Natural killer cell (primary cell): ENCODE data around the gene WBP2. TPM values are rescaled to one million over a fixed set of nuclear protein-coding genes. Genes with fewer than 3 reads are reported as not detected.
A peak's percentile ranks its signal among the peaks of the same experiment; 100 is the strongest.

Experiments used
- ATAC-seq, 3 donors: fragments of 150-1000 bp in 2 of 3; fragments of 200-7000 bp in 1 of 3; cut with Tn5 transposase; 1 replicate in 1 of 3; 2 replicates in 2 of 3; pipeline ENCODE4 v1.10.0; 2021; ENCODE audit warnings: mild to moderate bottlenecking in 2 of 3, moderate library complexity in 2 of 3
- DNase-seq, 2 donors: peaks; one replicate each; pipeline versions ENCODE4 v3.0.0 to v3.0.0-alpha.2; 2013 to 2021; ENCODE audit warnings: mixed read lengths in 1 of 2
- H3K27ac ChIP-seq: one replicate; pipeline ENCODE4 v1.5.1; 2013; ENCODE audit warnings: mild to moderate bottlenecking, low read length
- H3K27me3 ChIP-seq: one replicate; pipeline ENCODE4 v1.6.1; 2013; ENCODE audit warnings: low read length; ENCODE audit not compliant: control insufficient read depth, insufficient read depth
- H3K36me3 ChIP-seq: one replicate; pipeline ENCODE4 v1.6.1; 2013; ENCODE audit warnings: low read length; ENCODE audit not compliant: control insufficient read depth, insufficient read depth
- H3K4me1 ChIP-seq: one replicate; pipeline ENCODE4 v1.6.1; 2013; ENCODE audit warnings: low read length; ENCODE audit not compliant: control insufficient read depth, insufficient read depth
- H3K4me3 ChIP-seq: one replicate; pipeline ENCODE4 v1.5.1; 2013; ENCODE audit warnings: low read length
- H3K9me3 ChIP-seq: one replicate; pipeline ENCODE4 v1.6.1; 2013; ENCODE audit warnings: low read length; ENCODE audit not compliant: control insufficient read depth, insufficient read depth
- H3K27ac Mint-ChIP-seq, 2 donors: one replicate each; pipeline ENCODE4 v1.8.0; 2022; ENCODE audit warnings: mild to moderate bottlenecking in 2 of 2, mixed read lengths in 2 of 2, moderate library complexity in 1 of 2
- H3K27me3 Mint-ChIP-seq, 2 donors: one replicate each; pipeline ENCODE4 v1.8.0; 2022; ENCODE audit warnings: low read depth in 2 of 2, mixed read lengths in 2 of 2
- H3K36me3 Mint-ChIP-seq: one replicate; pipeline ENCODE4 v1.8.0; 2022; ENCODE audit warnings: mixed read lengths
- H3K4me1 Mint-ChIP-seq, 2 donors: one replicate each; pipeline ENCODE4 v1.8.0; 2022; ENCODE audit warnings: mixed read lengths in 2 of 2
- H3K4me3 Mint-ChIP-seq: one replicate; pipeline ENCODE4 v1.8.0; 2022; ENCODE audit warnings: mild to moderate bottlenecking, moderate library complexity, mixed read lengths
- H3K9me3 Mint-ChIP-seq, 2 donors: one replicate each; pipeline ENCODE4 v1.8.0; 2022; ENCODE audit warnings: mixed read lengths in 2 of 2
- CTCF ChIP-seq: fragments of 200-600 bp; IDR thresholded peaks from one replicate; pipeline ENCODE4 v1.8.0; 2022; ENCODE audit warnings: antibody characterized with exemption
- WGBS: methylation state at CpG from one replicate; pipeline ENCODE4 v1.1.7; 2013; ENCODE audit warnings: missing lambda C conversion rate; ENCODE audit not compliant: insufficient coverage; 5-methylcytosine and 5-hydroxymethylcytosine counted together
- intact Hi-C: fragments of 100-400 bp; cut with micrococcal nuclease; formaldehyde crosslinking; loops from one replicate; pipeline ENCODE4 v1.14.2; 2022
- total RNA-seq, 4 donors: library from RNA; stranded (reverse); fragments of 120-200 nt in 1 of 4; gene quantifications; one replicate each; pipeline versions ENCODE4 v1.2.3 to v1.2.4, GENCODE V29; 2013 to 2022

WBP2 gene
- total RNA-seq, 3 donors from 2014 or later (not counting 1 experiment from before 2014, with no cell fraction given), result 81.1 to 106 (median 95.2) TPM

- H3K36me3 Mint-ChIP-seq, result no peaks in the 10 kb centered on the region
- peak overlapping the region in 1 of 2 donors; percentile 83 for H3K27ac Mint-ChIP-seq
- no peaks in the 10 kb centered on the region for H3K36me3 ChIP-seq
- ATAC-seq (peak; percentile 18 to 26 (median 21)), DNase-seq (peak in 1 of 2 donors; percentile 81)
- peaks cover 0 to 18% of the 10 kb centered on the region in 2 donors for H3K27me3 Mint-ChIP-seq
- H3K4me3 Mint-ChIP-seq, result peak overlapping the region; percentile 87
- H3K9me3 ChIP-seq, result no peaks in the 10 kb centered on the region
- H3K9me3 Mint-ChIP-seq, result no peaks in the 10 kb centered on the region
- H3K27ac ChIP-seq, result peak overlapping the region; percentile 58
- H3K4me1 Mint-ChIP-seq, result peaks cover 18 to 22% of the 10 kb centered on the region in 2 donors
- H3K4me1 ChIP-seq, result peaks cover 42% of the 10 kb centered on the region
- intact Hi-C loops, result no loop called here
- H3K4me3 ChIP-seq, result peak overlapping the region; percentile 46
- no peak for TF ChIP-seq CTCF
- WGBS, result 21% methylated on average over 26 of the region's 26 CpGs
- peaks cover 17% of the 10 kb centered on the region for H3K27me3 ChIP-seq
These were observed 21.2 kb upstream of the WBP2 start for GRCh38 chr17:75876190-75876937.

GRCh38 chr17:75875940-75876189 lies 20.7 kb upstream of the WBP2 start:
- Mint-ChIP-seq H3K36me3 (no peaks in the 10 kb centered on the region), H3K4me3 (peak overlapping the region; percentile 87), H3K27ac (peak overlapping the region in 1 of 2 donors; percentile 83), H3K9me3 (no peaks in the 10 kb centered on the region), H3K4me1 (peaks cover 18 to 22% of the 10 kb centered on the region in 2 donors), H3K27me3 (peaks cover 0 to 16% of the 10 kb centered on the region in 2 donors)
- peak overlapping the region; percentile 58 for H3K27ac ChIP-seq
- peak overlapping the region; percentile 46 for H3K4me3 ChIP-seq
- TF ChIP-seq CTCF, result no peak
- no peaks in the 10 kb centered on the region for H3K9me3 ChIP-seq
- H3K4me1 ChIP-seq, result peaks cover 42% of the 10 kb centered on the region
- WGBS, result 51% methylated on average over 5 of the region's 5 CpGs
- ATAC-seq (no peak), DNase-seq (no peak)
- no peaks in the 10 kb centered on the region for H3K36me3 ChIP-seq
- peaks cover 17% of the 10 kb centered on the region for H3K27me3 ChIP-seq
- intact Hi-C loops, result no loop called here

- no peak for TF ChIP-seq CTCF
- Histone ChIP-seq H3K4me1 (peaks cover 42% of the 10 kb centered on the region), H3K36me3 (no peaks in the 10 kb centered on the region), H3K9me3 (no peaks in the 10 kb centered on the region), H3K27me3 (peaks cover 17% of the 10 kb centered on the region), H3K27ac (peak overlapping the region; percentile 58), H3K4me3 (no peak overlapping the region)
- DNase-seq, result no peak
- H3K27ac Mint-ChIP-seq, result no peak overlapping the region
- H3K36me3 Mint-ChIP-seq, result no peaks in the 10 kb centered on the region
- intact Hi-C loops, result no loop called here
- no peak overlapping the region for H3K4me3 Mint-ChIP-seq
- H3K9me3 Mint-ChIP-seq, result no peaks in the 10 kb centered on the region
- WGBS, result 69% methylated on average over 18 of the region's 18 CpGs
- H3K27me3 Mint-ChIP-seq, result peaks cover 0 to 13% of the 10 kb centered on the region in 2 donors
- peaks cover 18 to 22% of the 10 kb centered on the region in 2 donors for H3K4me1 Mint-ChIP-seq
- no peak for ATAC-seq
These were observed 20.2 kb upstream of the WBP2 start for GRCh38 chr17:75875182-75875939.
